ENCODE measurements around the gene DSTN.

DSTN gene

DNA sequence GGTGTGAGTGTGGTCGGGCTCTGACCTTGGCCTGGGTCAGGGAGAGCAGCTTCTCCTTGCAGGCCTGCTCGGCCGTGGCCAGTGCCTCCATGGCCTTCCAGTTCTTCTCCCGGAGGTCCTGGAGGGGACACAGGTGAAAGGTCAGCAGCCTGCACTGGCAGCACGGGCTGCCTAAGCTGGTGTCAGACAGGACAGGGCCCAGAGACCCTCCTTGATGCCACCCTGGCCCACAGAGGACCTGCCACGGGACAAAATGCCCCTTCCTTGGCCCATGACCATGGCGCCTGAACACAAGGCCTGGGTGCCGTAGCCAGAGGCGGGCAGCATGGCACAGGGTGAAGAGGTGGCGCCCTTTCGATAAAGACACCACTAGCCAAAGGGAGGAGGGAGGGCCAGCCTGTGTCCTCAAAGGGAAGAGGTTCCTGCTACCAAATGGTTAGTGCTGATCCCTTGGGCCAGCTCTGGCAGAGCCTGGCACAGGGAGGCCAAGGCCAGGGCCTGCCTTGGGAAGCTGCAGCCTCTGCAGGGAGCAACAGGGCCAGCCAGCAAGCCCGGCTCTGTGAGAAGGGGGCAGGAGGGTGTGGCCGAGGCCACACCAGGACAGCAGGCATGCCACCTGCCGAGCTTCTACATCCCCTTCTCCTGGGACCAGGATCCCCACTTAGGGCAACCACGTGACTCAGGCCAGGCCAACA is 54.8 kb downstream of the DSTN start:
- no peak for DNase-seq (ENCODE audit: low read depth)

DNA sequence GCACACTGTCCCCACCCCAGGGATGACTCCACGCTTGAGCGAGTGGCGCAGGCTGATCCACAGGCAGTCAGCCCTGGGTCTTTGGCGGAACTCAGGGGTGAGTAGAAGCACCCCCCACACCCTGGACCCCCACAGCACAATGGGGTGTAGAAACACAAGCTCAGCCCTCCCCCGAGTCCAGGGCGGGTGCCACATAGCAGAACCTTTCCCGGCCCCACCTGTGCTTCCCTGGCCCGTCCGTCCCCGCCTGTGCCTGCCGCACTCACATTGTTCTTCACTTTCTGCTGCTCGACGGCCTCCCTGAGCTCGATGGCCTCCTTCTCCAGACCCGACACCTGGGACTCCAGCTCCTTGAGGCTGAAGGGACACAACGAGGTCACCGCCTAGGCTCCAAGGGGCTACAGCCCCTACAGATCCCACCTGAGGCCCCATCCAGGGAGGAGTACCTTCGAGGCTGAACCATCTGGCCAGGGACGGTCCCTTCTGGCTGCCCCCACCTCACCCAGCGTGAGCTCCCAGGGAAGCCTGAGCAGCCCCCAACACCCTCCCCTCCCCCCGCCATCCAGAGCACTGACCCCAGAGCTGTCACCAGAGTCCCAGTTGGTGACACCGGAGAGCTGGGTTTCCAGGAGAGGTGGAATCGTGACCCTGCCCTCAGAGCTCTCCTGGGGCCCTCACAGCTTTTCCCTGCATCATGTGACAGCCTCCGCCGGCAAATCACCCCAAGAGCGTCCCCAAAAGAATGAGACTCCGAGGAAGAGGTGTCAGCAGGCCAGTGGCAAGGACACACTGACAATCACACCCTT is 55.6 kb downstream of the DSTN start:
- DNase-seq (ENCODE audit: low read depth) = no peak

DNA sequence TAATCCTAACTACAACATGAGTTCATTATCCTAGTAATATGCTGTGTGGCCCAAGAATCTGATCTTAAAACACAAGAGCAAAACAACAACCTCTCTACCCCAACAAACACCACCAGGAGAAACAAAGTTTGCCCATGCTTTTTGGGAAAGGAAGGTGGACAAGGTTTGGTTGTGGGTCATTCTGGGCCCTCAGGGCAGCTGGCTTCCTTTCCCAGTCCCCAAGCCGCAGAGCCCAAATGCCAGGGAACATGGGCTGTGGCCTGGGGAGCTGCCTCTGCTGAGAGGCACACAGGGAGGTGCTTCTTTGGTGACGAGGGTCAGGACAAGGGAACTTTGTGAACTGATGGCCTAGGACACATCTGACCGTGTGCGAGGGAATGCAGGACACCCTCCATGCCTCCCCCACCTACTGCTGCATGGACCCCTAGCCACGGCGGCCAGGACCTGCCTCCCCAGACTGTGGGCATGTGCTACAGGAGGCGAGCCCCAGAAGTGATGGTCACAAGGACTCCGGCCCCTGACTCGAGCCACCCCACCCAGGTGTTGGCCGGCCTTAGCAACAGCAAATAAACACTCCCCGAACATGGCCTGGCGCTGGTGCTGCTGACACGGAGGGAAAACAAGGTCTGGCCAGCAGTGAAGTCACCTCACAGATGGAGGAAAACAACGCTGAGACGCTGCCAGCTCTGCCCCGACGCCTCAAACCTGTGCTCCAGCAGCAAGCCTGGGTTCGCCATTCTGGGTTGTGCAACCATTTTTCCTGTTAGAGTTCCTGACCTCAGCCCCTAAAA is 56.5 kb downstream of the DSTN start:
- no peak for DNase-seq (ENCODE audit: low read depth)

DNA sequence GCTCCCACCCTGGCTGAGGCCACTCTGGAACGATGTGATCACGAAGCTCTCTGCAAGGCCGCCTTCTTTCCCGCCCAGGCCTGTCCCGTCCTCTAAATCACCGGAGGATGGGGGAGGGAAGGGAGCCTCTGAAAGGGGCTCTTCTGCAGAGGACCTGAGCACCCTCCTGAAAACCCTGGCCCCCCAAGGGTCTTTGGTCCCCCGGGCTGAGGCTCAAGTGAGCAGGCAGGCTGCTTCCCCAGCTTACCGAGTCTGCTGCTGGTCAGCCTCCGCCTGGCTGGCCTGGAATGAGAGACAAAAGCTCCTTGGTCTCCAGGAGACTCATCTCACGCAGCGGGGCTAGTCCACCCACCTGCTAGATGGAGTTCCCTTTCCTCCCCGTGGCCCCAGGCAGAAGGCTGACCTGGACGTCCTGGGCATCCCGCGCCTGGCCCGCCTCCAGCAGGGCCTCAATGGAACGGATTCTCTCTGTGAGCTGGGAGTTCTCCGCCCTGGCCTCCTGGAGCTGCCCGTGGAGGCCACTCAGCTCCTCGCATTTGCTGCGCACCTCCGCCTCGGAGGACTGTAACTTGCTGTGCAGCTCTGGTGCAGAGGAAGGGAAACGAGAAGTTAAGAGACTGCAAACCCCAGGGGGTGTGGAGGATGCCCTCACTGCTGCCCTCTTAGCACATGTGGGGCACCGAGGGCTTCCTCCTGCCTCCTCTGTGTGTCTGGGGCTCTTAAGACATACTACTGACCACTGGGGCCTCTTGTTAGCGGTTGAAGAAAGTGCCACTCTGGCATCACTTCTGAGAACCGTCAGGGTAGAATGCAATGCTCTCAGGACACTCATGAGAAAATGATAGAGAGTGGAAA is 57.5 kb downstream of the DSTN start:
- no peak for DNase-seq (ENCODE audit: low read depth)

DNA sequence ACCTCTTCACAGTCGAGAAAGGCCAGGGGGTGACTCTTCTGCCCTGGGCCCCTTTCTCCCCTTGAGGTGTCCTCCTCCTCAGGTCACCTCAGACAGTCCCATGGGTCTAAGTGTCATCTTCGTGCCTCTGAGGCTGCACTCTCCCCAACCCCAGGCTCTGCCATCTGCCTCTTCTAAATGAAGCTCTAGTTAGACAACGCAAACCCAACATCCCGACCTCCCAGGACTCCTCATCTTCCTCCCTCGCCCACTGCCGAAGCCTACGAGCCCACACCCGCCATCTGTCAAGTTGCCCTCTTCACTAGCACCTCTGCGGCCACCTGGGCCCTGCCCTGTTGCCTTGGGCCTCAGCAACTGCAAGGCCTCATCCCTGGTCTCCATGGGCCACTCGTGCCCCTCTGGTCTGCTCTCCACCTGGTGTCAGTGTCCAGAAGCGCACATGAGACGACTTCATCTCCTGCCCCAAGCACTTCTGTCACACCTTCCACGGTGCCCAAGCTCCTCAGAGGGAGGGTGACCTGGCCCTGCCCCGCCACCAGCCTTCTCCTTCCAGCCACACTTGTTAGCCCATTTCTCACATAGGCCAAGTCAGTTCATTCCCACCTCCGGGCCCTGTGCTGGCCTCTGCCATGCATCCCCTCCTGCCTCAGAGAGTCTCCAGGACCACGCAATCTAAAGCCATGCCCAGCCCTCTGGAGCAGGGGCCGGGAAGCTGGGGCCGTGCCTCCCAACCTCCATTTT is 58.4 kb downstream of the DSTN start:
- no peak for DNase-seq (ENCODE audit: low read depth)

DNA sequence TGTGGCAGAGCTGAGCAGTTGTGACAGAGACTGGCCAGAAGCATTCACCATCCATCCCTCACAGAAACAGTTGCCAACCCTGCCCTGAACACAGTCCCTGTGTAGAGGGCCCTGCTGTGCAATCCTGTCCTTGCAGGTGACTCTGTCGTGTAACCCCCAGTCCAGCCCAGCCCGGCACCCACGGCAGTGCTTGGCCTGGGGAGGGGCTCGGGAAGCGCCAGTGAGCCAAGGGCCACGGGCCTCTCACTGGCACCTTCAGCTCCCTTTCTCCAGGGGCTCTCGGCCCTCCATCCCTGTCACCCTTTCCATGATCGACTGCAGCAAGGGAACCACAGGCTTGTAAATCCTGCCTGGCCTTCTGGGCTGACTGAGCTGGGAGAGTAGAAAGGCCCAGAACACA is 59.1 kb downstream of the DSTN start:
- DNase-seq (ENCODE audit: low read depth) = no peak

DNA sequence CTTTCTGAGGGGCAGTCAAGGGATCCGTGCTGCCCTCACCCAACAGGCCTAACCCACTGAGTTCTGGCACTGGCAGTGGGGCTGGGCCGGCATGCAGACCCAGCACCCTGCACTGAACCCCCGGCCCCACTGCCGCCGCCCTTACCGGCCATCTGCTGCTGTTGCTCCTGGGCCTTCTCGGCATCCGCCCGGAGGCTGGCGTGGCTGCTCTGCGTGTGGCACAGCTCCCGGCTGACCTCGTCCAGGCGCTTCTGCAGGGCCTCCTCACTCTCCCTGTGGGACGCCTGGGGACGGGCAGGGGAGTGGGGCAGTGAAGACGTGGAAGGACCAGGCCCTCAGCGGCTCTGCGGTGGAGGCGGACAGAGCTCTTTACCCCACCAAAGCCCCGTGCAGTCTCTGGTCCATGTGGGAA is 59.8 kb downstream of the DSTN start:
- no peak for DNase-seq (ENCODE audit: low read depth)

DNA sequence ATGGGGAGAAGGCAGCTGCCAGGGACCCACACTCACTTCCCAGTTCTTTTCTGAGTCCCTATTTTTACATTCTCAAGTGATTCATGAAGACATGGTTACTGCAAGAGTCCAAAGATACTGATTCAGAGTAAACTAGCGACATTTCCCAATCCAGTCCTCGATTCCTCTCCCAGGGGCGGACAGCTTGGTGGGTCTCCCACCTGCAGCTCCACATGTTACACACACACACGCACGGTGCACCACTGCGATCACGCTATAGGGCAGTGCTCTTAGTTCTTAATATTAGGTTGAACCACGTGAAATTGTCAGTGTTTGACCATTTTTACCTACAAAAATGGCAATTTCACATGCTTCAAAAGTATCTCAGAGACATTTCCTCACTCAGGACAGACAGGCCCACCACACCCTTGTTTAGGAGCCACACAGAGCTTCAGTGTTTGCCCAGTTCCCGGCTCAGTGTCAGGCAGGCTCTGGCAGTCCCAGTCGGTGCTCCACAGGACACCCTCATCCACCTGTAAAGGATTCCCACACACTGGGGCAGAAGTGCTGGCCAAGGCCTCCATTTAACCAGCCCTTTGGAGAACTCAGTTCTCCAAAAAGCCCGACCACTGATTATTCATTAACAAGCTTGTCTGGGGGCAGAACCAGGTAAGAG is 60.4 kb downstream of the DSTN start:
- no peak for DNase-seq (ENCODE audit: low read depth)

DNA sequence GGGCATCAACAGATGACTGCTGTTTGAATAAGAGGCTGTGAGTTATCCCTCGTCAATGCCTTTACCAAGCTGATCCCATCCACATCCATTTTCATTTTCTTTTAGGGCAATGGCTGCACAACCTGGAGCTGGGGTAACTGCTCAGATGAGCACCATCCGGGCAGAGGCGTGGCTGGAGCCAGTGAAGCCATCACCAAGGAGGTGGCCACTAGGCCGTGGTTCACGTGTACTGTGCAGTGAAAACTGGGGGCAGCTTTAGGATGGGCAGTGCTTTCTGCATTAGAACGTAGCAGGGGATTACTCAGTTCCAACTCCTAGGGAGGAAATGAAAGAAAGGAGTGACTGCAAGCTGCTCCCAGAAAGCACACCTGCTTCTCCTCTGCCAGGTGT is 60.9 kb downstream of the DSTN start:
- DNase-seq (ENCODE audit: low read depth) = no peak

DNA sequence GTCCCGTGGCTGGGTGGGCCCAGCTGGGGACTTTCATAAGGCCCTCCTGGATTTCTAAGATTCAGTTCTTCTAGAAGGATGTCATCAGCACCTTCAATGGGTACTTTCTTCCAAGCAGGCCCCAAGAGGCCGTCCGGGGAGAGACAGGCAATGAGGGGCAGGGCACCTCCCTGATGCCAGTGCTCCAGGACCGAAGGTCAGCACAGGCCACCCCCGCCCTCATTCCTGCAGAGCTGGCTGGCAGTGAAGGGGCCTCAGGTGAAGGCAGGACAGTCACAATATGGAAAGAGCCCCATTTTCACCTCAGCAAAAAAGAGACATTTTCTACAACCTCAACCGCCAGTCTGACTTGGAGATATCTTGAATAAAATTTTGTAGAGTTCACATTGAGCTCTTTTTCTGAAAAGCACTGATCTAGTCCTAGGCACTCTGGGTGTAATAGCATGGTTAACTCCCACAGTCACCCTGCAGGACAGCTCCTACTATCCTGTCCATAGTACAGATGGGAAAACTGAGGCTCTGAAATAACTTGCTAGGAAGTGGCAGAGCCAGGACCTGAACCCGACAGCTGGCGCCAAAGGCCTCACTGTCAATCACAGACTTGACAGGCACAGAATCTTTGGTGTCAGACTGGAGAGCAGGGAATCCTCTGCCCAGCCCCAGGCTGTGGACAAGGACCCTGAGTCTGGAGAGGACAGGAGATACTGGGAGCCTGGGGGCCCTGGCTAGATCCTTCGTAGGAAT is 61.9 kb downstream of the DSTN start:
- DNase-seq (ENCODE audit: low read depth) = no peak

DNA sequence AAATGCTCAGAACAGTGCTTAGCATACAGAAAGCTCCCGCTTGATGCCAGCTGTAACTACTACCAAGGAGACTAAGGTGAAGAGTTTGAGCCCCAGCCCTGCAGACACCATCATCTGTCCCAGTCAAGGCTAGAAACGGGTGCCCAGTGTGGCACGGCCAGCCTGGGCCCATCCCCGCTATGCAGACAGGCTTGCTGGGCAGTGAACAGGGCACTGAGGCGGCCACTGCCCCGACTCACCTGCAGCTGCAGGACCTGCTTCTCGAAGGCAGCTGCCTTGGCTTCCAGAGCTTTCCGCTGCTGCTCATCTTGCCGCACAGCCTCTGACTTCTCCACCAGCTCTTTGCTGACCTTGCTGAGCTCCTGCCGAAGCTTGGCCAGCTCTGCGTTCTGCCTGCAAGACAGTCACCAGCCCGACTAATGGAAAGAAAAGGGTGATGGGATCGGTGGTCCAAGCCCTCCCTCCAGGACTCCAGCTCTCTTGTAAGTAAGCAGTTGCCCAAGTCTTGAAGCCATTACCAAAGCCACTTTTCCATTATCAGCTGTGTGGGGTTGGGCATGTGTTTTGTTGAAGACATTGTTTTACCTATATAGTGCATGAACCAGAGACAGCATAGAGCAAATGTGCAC is 63.5 kb downstream of the DSTN start:
- DNase-seq (ENCODE audit: low read depth) = no peak

DNA sequence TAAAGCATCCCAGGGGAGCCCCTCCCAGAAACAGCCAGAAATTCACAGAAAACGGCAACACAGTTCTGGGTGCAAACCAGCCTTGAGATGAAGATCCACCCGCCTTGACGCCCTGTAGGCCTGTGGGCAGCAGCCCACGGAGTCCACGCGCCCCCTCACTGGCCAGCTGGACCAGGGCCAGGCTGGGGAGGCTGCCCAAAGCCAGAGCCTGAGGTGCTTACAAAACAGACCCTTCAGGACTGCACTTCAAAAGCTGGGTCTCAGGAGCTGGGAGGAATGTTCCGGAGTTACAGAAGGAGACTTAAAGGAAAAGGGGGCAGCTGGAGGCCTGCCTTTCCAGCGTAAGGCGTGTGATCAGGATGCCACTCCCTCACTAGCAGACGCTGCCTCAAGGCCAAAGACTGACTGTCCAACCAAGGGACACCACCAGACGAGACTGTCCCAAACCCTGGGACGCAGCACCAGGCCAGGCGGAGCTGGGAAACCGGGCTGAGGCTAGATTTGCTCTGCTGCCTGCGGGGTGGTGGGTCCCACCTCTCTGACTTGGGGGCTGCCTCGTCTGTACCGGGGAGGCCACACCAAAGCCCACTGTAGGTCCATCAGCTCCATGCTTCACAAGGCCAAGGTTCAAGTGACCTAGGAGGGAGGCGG is 64.1 kb downstream of the DSTN start:
- DNase-seq (ENCODE audit: low read depth) = no peak

DNA sequence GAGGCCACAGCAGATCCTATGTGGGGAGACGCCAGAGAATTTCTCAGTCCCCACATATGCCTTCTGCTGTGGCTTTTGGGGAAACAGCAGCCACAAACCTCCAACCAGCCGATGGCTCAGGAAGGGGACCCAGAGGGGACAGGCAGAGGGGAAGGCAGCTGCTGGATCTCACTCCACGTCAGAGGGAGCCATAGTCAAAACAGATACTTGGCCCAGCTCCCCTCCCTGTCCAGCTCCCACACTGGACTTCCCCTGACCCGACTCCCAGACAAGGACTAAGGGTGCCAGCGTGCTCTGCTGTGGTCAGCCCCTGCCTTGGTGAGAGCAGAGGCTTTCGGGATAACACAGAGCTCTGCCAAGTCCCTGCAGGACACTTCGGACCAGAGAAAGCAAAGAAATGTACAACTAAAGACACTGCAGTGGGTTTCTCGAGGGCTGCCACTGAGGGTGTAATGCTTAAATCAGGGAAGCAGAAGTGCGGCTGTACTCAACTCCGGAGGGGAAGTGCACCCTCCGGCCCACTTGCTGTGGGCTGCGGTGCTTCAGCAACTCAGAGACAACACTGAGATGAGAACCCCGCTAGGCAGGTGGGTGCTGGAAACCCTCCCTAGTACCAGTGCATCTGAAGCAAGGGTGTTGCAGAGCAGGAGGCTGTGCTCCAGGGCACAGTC is 64.9 kb downstream of the DSTN start:
- DNase-seq (ENCODE audit: low read depth) = no peak

DNA sequence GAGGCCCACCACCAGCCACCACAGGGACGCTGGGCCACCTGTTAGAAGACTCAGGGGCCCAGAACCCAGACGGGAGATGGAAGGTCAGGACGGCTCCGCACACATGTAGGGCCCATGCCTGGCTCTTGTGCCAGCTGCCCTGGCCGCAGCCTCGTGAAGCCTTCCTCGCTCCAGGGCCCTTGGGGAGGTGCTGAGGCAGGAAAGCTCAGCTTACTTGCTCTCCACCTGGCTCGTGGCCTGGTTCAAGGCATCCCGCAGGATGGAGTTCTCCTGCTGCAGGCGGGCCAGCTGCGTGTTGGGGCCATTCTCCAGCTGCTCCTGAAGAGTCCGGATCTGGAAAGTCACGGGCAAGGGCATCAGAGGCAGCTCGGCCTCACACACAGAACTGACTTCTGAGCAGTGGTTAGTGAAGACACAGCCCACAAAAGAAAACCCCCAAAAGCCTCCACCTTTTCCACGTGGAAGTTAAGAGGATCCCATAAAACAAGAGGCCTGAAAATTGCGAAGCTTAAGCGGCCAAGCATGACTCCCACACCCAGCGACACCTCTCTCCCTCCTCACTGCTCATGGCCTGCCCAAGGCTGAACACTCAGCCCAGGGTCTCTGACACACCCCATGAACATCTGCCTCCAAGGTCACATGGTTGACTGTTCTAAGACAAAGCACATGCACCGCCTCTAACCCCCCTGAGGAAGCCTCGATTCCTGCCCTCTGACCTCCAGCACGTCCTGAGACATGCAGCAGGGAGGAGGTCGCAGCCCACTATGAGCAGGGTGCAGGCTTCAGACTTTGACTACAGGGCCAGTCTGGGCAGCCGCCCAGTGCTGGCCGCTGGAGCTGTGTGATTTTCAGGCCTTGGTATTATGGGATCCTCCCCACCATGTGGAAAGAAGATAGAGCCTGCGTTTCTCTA is 65.7 kb downstream of the DSTN start:
- no peak for DNase-seq (ENCODE audit: low read depth)

DNA sequence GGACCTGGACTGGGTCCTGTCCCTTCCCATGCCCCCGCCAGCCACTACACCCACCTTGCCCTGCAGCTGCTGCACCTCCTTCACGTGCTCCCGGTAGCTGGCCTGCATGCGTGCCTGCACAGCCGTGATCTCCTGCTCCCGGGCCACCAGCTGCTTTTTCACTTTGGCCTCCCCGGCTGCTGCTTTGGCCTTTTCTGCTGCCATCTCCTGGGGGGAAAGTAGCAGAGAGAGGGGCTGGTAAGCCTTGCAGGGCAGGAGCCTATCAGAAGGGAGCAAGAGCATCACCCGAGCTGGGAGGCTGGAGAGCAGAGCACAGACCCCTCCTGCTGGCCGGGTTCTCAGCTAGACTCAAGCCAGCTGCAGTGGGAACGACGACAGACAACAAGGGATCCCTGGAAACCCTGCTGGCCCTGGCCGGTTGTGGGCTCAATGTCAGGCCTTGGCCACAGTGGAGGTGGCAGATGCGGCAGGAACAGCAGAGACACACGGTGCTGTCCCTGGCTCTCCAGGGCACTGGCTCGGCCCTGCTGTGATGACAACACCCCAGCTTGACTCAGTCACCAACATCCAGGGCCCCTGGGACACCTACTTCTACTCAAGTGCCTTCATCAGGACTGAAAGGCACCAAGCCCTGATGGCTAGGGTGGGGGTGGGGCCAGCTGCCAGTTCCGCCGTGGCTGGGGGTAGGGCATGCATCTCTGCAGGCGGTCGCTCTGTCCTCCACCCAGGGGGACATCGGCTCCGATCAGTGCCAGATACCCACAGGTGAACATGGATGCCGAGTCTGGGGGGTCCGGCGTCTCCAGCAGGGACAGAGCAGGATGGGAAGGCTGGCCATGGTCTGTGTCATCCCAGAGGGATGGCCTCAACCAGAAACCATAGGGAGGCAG is 66.9 kb downstream of the DSTN start:
- no peak for DNase-seq (ENCODE audit: low read depth)

DNA sequence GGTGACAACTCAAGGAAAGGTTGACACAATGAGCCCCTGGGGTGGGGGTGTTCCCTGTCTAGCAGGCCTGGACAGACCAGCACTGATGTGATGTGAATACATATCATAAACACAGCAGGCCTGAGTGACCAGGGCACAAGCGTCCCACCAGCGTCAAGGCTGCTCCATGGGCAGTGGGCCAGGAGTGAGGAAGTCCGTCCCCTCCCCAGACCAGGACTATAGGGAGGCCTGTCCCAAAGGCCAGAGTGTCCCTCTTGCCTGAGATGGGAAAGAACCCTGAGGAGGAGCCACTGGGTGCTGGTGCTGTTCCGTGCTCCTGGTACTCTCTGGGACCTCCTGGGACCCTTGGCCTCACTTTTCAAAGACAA is 67.5 kb downstream of the DSTN start:
- DNase-seq (ENCODE audit: low read depth) = no peak

Data from T-helper 22 cell (primary cell).